C1 segment of cervical spinal cord (tissue), 14 donors: Measurements from ENCODE around the gene GPN1.
"Not testable (repeated sequence)": the region's sequence is repeated elsewhere in the genome, so short reads cannot be mapped to it uniquely, and the experiment has no call there.

Experiments used
- DNase-seq, 14 donors: peaks; one replicate each; lab custom pipeline; 2025; lab: John Stamatoyannopoulos, UW

Gene GPN1

DNA sequence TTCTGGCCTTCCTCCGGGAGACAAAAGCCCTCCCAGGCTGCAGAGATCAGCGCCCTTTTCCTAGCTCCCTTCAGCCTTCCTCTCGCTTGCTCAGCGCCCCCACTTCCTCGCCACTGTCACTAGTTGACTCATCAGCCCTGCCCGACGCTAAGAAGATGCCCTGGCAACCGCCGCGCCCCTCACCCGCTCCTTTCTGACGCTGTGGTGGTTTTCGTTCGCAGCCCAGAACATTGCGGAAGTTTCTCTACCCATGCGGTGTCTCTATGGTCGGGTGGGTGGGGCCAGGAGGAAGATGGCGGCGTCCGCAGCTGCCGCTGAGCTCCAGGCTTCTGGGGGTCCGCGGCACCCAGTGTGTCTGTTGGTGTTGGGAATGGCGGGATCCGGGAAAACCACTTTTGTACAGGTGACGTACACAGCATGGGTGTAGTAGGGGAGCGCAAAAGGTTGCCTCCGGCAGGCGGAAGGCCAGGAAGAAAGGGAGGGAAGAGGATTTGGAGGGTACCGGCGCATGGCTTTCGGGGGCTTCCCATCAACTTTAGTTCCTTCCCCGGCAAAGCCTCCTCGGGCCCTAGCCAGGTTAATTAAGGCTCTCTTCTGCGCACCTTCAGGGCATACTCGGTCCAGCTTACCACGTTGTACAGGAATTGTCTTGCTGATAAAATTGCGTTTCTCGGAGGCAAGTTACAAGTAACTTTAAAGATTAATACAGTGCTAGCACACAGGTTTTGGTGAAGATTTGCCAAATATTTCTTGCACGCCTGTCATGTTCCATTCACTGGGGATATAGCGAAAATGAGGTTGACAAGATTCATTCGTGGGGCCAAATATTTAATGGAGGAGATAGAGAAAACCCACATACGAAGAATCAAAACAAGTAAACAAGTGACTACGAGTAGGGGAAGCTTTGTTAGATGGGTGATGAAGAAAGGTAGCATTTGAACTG lies at the start of gene GPN1, which contains the start of gene CCDC121:
TSS of gene GPN1 (plus strand) at position 284 of the 943 bp plus-strand sequence. CDS start at position 293, 9 bp downstream.
TSS of gene CCDC121 (minus strand) at position 246 of the 943 bp plus-strand sequence. CDS start 1,213 bp downstream, outside the sequence.
- peak; percentile 4 to 94 (median 85) for DNase-seq

GRCh38 chr2:27581417-27582128 lies 47.3 kb upstream of the GPN1 start:
- no peak for DNase-seq

GRCh38 chr2:27582129-27582694 lies 46.6 kb upstream of the GPN1 start:
- peak in 1 of 14 donors; percentile 5 for DNase-seq

GRCh38 chr2:27582695-27583389 lies 46.0 kb upstream of the GPN1 start, which contains the start of gene ZNF512:
ZNF512 (plus strand) TSS chr2:27583042; CDS start chr2:27583113, 71 bp downstream.
- peak in 13 of 14 donors; percentile 43 to 88 (median 75) for DNase-seq

- DNase-seq, result peak in 2 of 14 donors; percentile 20 to 31
These were observed 45.4 kb upstream of the GPN1 start for GRCh38 chr2:27583390-27583915.

DNA sequence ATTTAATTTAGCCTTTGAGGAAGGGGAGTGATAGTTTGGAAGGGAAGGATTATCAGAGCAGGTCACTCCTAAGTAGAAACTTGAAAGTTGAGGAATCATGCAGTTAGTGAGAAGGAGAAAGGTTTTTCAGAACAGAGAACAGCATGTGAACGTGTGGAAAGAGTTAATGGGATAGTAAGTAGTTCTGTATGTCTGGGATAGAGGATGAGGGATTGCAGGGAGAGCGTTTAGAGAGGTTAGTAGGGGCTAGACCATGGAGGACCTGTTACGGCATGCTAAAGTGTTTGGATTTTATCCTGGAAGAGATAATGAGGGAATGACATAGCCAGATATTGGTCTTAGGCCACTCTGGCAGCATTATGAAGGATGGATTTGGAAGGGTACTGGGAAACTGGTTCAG lies 44.3 kb upstream of the GPN1 start:
- DNase-seq, result no peak

- DNase-seq, result no peak
These were observed 41.8 kb upstream of the GPN1 start for GRCh38 chr2:27587025-27587424.

DNA sequence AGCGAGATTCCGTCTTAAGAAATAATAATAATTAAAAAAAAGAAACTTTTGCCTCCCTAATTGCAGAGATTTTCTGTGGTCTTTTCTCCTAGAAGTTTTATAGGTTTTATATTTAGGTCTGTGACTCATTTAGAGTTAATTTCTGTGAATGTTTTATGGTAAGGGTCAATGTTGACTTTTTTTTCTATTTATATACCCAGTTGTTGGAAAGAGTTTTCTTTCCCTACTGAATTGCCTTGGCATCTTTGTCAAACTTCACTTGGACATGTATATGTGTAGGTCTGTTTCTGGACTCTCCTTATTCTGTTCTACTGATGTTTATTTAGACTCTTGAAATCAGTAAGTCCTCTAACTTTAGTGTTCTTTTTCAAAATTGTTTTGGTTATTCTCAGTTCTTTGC lies 40.5 kb upstream of the GPN1 start:
- no peak for DNase-seq

DNA sequence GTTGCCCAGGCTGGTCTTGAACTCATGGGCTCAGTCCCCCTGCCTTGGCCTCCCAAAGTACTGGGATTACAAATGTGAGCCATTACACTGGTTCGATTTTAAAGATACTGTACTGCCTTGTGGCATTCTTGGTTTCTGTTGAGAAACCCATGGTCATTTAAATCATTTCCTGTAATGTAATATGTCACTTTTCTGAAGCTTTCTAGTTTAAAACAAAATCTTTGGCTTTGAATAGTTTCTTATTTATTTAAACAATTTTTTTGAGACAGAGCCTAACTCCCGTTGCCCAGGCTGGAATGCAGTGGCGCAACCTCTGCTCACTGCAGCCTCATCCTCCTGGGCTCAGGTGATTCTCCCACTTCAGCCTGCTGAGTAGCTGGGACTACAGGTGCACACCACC lies 37.1 kb upstream of the GPN1 start:
- DNase-seq, result no peak

DNA sequence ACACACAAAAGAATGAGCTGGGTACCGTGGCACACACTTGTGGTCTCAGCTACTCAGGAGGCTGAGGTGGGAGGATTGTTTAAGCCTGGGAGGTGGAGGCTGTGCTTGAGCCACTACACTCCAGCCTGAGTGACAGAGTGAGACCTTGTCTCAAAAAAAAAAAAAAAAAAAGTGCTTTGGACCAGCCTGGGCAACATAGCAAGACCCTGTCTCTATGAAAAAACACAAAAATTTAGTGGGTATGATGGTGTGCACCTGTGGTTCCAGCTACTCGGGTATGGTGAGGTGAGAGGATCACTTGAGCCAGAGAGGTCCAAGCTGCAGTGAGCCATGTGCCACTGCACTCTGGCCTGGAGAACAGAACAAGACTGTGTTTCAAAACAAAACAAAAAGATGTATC lies 35.6 kb upstream of the GPN1 start:
- no peak for DNase-seq

DNA sequence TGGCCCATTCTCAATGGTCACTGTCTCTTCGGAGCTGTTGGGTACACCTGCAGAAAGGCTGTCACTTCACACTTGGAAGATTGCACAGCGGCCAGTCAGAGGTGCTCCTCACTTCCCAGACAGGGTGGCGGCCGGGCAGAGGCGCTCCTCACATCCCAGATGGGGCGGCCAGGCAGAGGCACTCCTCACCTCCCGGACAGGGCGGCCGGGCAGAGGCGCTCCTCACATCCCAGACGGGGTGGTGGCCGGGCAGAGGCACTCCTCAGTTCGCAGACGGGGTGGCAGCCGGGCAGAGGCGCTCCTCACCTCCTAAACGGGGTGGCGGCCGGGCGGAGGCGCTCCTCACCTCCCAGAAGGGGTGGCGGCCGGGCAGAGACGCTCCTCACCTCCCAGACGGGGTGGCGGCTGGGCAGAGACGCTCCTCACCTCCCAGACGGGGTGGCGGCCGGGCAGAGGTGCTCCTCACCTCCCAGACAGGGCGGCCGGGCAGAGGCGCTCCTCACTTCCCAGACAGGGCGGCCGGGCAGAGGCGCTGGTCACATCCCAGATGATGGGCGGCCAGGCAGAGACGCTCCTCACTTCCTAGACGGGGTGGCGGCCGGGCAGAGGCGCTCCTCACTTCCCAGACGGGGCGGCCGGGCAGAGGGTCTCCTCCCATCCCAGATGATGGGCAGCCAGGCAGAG lies 34.7 kb upstream of the GPN1 start:
- not testable (repeated sequence) for DNase-seq

DNA sequence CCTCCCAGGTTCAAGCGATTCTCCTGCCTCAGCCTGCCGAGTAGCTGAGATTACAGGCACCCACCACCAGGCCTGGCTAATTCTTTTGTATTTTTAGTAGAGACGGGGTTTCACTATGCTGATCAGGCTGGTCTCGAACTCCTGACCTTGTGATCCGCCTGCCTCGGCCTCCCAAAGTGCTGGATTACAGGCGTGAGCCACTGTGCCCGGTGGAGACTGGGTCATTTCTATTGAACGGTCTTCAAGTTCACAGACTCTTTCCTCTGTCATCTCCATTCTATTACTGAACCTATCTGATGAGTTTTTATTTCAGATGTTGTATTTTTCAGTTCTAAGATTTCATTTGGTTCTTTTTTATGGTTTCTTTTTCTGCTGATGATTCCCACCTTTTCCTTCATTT lies 33.4 kb upstream of the GPN1 start:
- not testable (repeated sequence) for DNase-seq

DNA sequence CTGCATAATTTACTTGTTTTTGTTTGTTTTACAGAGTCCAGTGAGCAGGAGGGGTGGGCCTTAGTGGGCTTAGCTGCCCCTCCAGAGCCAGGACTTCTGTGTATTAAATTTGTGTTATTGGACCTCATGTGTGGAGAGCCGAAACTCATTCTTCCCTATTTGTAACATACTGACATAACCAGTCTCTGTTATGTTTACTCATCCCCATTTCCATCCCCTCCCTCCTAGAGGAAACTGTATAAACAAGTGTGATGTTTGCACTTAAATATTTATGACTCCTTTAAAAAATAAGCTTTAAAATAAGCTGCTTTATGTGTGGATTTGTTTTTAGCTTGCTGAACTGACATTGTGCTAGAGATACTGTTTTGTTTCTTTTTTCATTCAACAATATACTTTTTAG lies 32.2 kb upstream of the GPN1 start:
- no peak for DNase-seq

DNA sequence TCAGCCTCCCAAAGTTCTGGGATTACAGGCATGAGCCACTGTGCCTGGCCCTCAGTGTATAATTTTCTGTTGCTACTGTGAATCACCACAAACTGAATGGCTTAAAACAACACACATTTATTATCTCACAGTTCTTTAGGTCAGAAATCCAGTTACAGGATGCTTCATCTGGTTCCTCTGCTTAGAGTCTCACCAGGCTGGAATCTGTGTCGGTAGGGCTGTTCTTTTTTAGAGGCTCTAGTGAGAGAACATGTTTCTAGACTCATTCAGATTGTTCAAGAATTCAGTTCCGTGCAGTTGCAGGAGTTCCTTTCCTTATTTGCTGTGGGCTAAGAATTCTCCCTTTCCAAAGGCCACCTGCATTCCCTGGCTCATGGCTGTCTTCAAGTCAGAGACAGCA lies 22.2 kb upstream of the GPN1 start:
- no peak for DNase-seq

DNA sequence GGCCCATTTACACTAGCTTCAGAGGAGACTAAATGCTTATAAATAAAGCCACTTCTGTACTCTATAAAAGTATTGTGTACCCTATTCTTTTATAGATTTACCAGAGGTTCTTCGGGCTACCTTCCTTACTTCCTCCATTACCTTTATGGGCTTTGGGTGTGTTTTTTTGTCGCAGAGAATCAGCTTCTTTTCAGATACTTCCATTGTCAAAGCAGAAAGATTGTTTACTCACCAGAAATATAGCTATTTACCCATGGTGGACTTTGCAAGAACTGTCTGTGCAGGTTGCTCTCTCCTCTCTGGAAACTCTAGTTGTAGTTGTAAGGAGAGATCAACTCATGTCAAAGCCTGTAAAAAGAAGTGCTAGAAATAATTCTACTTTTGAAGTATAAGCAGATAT lies 14.9 kb upstream of the GPN1 start:
- DNase-seq, result no peak

GRCh38 chr2:27615316-27615715 lies 13.5 kb upstream of the GPN1 start:
- no peak for DNase-seq

DNA sequence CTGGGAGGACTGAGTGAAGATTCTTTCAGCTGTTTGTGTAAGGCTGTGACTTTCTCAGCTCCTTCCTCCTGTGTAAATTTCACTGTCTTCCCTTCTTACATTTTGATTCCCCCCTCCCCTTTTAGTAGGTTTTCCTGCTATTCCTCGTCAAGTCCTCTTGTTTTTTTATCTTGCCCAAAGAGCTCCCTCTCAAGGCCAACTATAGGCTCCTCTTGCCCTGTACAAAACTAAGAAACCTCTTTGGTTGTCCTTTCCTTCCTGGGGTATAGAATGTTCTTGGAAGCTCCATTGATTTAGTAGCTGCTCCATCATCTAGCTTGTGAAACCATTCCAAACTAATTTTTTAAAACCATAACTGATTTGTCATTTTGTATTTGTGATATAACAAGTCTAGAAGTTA lies 7.3 kb upstream of the GPN1 start:
- no peak for DNase-seq

DNA sequence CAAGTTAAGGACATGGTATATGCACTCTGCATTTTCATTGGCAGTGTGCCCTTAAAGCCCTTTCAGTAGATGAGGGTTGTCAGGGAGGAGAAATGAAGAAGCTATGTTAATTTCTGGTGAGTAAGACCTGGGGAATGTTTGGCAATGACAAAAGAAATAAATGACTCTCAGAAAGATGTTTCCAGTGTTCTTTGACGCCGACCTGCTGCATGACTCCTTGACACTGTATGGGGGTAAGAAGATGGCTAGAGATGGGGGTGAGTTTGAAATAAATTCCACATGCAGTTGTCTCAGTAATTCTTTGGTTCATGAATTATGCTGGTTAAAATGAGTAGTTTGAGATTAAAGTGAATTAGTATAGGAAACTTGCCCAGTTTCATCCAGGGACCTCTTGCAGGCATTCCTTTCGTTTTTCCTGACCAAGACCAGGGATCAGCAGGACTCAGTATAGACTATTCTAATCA lies 5.9 kb upstream of the GPN1 start:
- DNase-seq, result no peak

DNA sequence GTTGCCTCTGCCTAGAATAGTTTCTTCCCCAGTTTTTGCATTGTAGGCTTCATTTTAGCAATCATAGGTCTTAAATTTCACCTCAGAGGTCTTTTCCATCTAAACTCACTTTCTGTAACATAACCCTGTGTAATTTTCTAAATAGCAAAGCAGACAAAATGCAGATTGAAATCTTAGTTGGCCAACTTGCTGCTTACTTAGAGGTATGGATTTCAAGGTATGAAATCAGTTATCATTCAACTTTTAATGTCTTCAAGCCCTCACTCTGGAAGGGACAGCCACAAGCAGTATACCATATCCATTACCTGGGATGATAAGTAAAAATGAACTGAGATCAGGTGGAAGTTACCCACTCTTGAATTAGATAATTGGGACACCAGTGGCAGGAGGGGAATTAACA lies 3.9 kb upstream of the GPN1 start:
- DNase-seq, result no peak

DNA sequence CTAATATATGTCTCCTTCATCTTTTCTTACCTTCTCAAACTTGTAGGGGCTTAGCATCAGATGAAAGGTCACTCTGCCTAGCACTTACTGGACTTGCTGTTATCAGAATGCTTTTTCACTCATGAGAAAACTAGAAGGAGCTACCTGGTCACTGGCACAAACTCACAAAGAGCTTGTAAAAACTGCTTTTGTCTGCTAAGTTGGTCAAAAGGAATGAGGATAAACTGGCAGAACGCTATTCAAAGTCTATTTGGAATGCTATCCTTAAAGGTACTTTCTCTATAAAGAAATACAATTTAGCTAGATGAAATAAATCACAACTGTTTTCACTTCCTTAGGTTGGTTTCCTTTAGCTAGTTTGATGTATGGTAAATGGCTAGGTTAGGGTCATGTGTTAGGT lies 2.5 kb upstream of the GPN1 start:
- DNase-seq, result not testable (repeated sequence)
